ENCODE measurements around the gene HIKESHI.

DNA sequence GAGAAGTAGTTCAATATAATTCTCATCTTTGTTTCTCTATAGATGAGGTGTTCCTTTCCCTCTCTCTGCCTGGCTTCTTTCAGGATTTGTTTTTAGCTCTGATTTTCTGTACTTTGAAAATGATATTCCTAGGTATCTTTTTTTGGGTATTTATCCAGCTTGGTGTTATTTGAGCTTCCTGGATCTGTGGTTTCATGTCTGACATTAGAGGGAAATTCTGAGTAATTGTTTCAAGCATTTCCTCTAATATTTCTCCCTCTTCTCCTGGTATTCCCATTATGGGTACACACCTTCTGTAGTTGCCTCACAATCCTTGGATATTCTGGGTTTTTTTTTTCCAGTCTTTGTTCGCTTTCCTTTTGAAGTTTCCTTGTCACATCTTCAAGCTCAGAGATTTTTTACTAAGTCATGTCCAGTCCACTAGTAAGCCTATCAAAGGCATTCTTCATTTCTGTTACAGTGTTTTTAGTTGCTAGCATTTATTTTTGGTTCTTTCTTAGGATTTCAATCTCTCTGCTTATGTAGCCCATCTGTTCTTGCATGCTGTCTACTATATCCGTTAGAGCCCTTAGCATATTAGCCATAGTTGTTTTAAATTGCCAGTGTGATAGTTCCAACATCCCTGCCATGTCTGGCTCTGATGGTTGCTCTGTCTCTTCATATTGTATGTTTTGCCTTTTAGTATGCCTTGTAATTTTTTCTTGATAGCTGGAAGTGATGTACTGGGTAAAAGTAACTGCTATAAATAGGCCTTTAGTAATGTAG, 78.4 kb downstream of the HIKESHI start:
- TF ChIP-seq, protein P1, sequence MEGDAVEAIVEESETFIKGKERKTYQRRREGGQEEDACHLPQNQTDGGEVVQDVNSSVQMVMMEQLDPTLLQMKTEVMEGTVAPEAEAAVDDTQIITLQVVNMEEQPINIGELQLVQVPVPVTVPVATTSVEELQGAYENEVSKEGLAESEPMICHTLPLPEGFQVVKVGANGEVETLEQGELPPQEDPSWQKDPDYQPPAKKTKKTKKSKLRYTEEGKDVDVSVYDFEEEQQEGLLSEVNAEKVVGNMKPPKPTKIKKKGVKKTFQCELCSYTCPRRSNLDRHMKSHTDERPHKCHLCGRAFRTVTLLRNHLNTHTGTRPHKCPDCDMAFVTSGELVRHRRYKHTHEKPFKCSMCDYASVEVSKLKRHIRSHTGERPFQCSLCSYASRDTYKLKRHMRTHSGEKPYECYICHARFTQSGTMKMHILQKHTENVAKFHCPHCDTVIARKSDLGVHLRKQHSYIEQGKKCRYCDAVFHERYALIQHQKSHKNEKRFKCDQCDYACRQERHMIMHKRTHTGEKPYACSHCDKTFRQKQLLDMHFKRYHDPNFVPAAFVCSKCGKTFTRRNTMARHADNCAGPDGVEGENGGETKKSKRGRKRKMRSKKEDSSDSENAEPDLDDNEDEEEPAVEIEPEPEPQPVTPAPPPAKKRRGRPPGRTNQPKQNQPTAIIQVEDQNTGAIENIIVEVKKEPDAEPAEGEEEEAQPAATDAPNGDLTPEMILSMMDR (IDR thresholded peaks at IDR 0.05): no peak
- TF ChIP-seq EP300 (IDR thresholded peaks at IDR 0.05; ENCODE audit: low read depth): no peak
- no peak for TF ChIP-seq POLR2A (IDR thresholded peaks at IDR 0.05)

Measured in transverse colon (tissue), 3 donors.